K562 (cell line): Measurements from ENCODE around the gene ASIC1. TPM values are rescaled to one million over a fixed set of nuclear protein-coding genes. Genes with fewer than 3 reads are reported as not detected.

Source experiments
- BRD4 ChIP-seq: fragments of 200-600 bp; sonication (generic); IDR thresholded peaks from 2 replicates; pipeline ENCODE4 v1.6.1; 2017; ENCODE audit warnings: inconsistent platforms
- BRD9 ChIP-seq: fragments of 450-650 bp; IDR thresholded peaks from 2 replicates; pipeline ENCODE4 v1.6.1; 2018; ENCODE audit warnings: low read depth; ENCODE audit not compliant: partially characterized antibody
- CBFB ChIP-seq: sonication (generic); formaldehyde crosslinking; IDR thresholded peaks from 2 replicates; pipeline ENCODE4 v1.4.0; 2020; ENCODE audit warnings: mild to moderate bottlenecking, missing genetic modification reagents
- CREBBP ChIP-seq: IDR thresholded peaks from one replicate; pipeline ENCODE4 v1.6.1; 2012; ENCODE audit warnings: low read depth, mild to moderate bottlenecking, control low read depth, inconsistent platforms, low read length
- ELF2 ChIP-seq: fragments of 250-450 bp; sonication (Bioruptor Pico); IDR thresholded peaks from 2 replicates; pipeline ENCODE4 v1.5.0; 2021; ENCODE audit warnings: mild to moderate bottlenecking
- ERF ChIP-seq: fragments of 450-650 bp; formaldehyde crosslinking; IDR thresholded peaks from 2 replicates; pipeline ENCODE4 v1.4.0; 2020; ENCODE audit warnings: mild to moderate bottlenecking, mixed read lengths
- EZH2 ChIP-seq: IDR thresholded peaks from 2 replicates; pipeline ENCODE4 v1.6.1; 2012; ENCODE audit warnings: low read depth, mild to moderate bottlenecking, inconsistent platforms, low read length, borderline replicate concordance
- SRSF1 ChIP-seq: fragments of 200-400 bp; formaldehyde crosslinking; IDR thresholded peaks from 2 replicates; pipeline ENCODE4 v1.6.1; 2017; ENCODE audit warnings: mild to moderate bottlenecking, low read depth, low read length, moderate library complexity
- U2AF1 ChIP-seq: fragments of 200-400 bp; formaldehyde crosslinking; optimal IDR thresholded peaks from 2 replicates; pipeline ENCODE3; 2017; ENCODE audit warnings: mild to moderate bottlenecking, low read depth, low read length, moderate library complexity
- ZEB2 ChIP-seq: fragments of 450-650 bp; IDR thresholded peaks from 2 replicates; pipeline ENCODE4 v1.6.1; 2016
- ZKSCAN8 ChIP-seq: fragments of 200-800 bp; sonication (Bioruptor generic); IDR thresholded peaks from 2 replicates; pipeline ENCODE4 v1.6.1; 2016; ENCODE audit warnings: missing genetic modification characterization, missing compliant biosample characterization
- ZNF311 ChIP-seq: fragments of 250-450 bp; sonication (Bioruptor Pico); IDR thresholded peaks from 2 replicates; pipeline ENCODE4 v1.4.0; 2020; ENCODE audit warnings: mild to moderate bottlenecking, moderate library complexity
- ZNF764 ChIP-seq: fragments of 250-450 bp; sonication (Bioruptor Pico); IDR thresholded peaks from 2 replicates; pipeline ENCODE4 v1.4.0; 2020; ENCODE audit warnings: low read depth, mild to moderate bottlenecking, moderate library complexity
- ZNF79 ChIP-seq: fragments of 250-450 bp; sonication (Bioruptor Pico); IDR thresholded peaks from 2 replicates; pipeline ENCODE4 v1.4.0; 2020; ENCODE audit warnings: low read depth, mild to moderate bottlenecking, moderate library complexity
- polyA plus RNA-seq, 8 experiments: library from polyadenylated mRNA; depleted of rRNA in 4 of 8; stranded (reverse) in 5 of 8; unstranded in 3 of 8; fragments of >200 nt; fragmentation: Nextera tagmentation in 2 of 8; fragmentation: Illumina TruSeq in 1 of 8; extraction: Ambion mirVana in 2 of 8; extraction: Trizol in 1 of 8; gene quantifications; 2 replicates each; pipeline versions ENCODE4 v1.2.1 to v1.2.3, GENCODE V29; 2011 to 2014; ENCODE audit warnings: inconsistent platforms in 1 of 8, missing spikeins in 1 of 8
- total RNA-seq, 7 experiments: library from RNA; depleted of rRNA in 6 of 7; stranded (reverse); fragments of >200 nt in 6 of 7; fragmentation: Illumina TruSeq in 2 of 7; extraction: Trizol in 2 of 7; gene quantifications; 2 replicates each; pipeline versions ENCODE4 v1.2.1 to v1.2.3, GENCODE V29; 2011 to 2021; ENCODE audit warnings: low replicate concordance in 1 of 7
- TF ChIP-seq, protein P1 (sequence below), 2 experiments: fragments of 450-650 bp in 1 of 2; sonication (generic) in 1 of 2; formaldehyde crosslinking; conservative IDR thresholded peaks; 2 replicates each; pipeline versions ENCODE4 v1.4.0 to v1.8.1; 2020 to 2022; ENCODE audit warnings: mild to moderate bottlenecking in 1 of 2, missing genetic modification reagents in 1 of 2
- TF ChIP-seq, protein P2 (sequence below): fragments of 450-650 bp; IDR thresholded peaks from 2 replicates; pipeline ENCODE4 v1.6.1; 2018; ENCODE audit warnings: mild to moderate bottlenecking, low read depth; ENCODE audit not compliant: partially characterized antibody
- TF ChIP-seq, protein P3 (sequence below): fragments of 250-450 bp; sonication (Bioruptor Pico); IDR thresholded peaks from 2 replicates; pipeline ENCODE4 v1.5.1; 2021; ENCODE audit warnings: mild to moderate bottlenecking
- TF ChIP-seq, protein P4 (sequence below): sonication (generic); formaldehyde crosslinking; IDR thresholded peaks from 2 replicates; pipeline ENCODE4 v1.8.1; 2023; ENCODE audit warnings: mild to moderate bottlenecking, missing genetic modification reagents
- TF ChIP-seq, protein P5 (sequence below): sonication (generic); formaldehyde crosslinking; IDR thresholded peaks from 2 replicates; pipeline ENCODE4 v1.8.1; 2023; ENCODE audit warnings: mild to moderate bottlenecking, missing genetic modification reagents
- TF ChIP-seq, protein P6 (sequence below): IDR thresholded peaks from 2 replicates; pipeline ENCODE4 v1.6.1; 2014; ENCODE audit warnings: antibody characterized with exemption

Gene ASIC1
- total and polyA plus RNA-seq, 9 of the 15 experiments (the other 6 are each of a cell fraction or from before 2014, with no cell fraction given), result 0.01 to 1.7 (median 0.45) TPM

DNA sequence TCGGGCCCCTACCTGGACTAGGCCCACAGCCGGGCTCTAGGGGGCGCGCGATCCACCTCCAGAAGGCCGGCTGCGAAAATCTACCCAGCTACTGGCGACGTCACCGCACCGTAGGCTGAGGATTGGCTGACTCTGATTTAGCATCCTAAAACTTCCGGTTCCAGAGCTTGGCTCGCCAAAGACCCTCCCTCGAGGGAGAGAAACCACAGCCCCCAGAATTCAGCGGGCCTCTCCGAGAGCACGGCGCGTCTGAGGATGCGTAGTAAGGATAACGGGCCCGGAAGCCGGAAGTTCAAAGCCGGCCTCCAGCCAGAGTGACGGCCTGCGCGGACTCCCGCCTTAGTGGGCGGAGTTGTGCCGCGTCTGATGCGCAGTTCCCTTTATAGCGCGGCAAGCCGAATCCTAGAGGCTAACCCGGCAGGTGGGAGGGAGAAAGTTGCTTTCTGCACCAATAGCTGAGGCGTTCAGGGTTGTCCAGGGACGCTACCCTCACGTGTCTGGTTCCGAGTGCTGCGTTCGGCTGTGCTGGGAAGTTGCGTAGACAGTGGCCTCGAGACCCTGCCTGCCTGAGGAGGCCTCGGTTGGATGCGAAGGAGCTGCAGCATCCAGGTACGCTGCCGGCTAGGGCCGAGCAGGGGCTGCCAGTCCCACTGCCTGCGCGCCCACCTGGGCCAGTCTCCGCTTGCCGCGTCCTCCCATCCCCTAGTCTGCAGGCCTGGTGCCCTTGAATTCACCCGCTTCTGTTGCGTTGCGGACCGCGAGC lies 54.5 kb downstream of the ASIC1 start, which contains the start of gene COX14 (continued):
- TF ChIP-seq, protein P1, sequence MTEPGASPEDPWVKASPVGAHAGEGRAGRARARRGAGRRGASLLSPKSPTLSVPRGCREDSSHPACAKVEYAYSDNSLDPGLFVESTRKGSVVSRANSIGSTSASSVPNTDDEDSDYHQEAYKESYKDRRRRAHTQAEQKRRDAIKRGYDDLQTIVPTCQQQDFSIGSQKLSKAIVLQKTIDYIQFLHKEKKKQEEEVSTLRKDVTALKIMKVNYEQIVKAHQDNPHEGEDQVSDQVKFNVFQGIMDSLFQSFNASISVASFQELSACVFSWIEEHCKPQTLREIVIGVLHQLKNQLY (CRISPR knock-in tag; conservative IDR thresholded peaks at IDR 0.05), result no peak
- TF ChIP-seq ZNF311 (CRISPR knock-in tag) (no peak), SRSF1 (no peak), U2AF1 (no peak), ZEB2 (no peak), EZH2 (no peak), BRD4 (no peak), BRD9 (no peak), ZNF79 (CRISPR knock-in tag) (no peak), ERF (CRISPR knock-in tag) (no peak), CREBBP (no peak), ZKSCAN8 (CRISPR knock-in tag) (no peak), ELF2 (CRISPR knock-in tag) (peak; percentile 79), CBFB (CRISPR knock-in tag) (peak; percentile 78; the same call in 1 of the 2 replicates), ZNF764 (CRISPR knock-in tag) (no peak)
- TF ChIP-seq, protein P2, sequence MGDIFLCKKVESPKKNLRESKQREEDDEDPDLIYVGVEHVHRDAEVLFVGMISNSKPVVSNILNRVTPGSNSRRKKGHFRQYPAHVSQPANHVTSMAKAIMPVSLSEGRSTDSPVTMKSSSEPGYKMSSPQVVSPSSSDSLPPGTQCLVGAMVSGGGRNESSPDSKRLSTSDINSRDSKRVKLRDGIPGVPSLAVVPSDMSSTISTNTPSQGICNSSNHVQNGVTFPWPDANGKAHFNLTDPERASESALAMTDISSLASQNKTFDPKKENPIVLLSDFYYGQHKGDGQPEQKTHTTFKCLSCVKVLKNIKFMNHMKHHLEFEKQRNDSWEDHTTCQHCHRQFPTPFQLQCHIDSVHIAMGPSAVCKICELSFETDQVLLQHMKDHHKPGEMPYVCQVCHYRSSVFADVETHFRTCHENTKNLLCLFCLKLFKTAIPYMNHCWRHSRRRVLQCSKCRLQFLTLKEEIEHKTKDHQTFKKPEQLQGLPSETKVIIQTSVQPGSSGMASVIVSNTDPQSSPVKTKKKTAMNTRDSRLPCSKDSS, result no peak
- TF ChIP-seq, protein P3, sequence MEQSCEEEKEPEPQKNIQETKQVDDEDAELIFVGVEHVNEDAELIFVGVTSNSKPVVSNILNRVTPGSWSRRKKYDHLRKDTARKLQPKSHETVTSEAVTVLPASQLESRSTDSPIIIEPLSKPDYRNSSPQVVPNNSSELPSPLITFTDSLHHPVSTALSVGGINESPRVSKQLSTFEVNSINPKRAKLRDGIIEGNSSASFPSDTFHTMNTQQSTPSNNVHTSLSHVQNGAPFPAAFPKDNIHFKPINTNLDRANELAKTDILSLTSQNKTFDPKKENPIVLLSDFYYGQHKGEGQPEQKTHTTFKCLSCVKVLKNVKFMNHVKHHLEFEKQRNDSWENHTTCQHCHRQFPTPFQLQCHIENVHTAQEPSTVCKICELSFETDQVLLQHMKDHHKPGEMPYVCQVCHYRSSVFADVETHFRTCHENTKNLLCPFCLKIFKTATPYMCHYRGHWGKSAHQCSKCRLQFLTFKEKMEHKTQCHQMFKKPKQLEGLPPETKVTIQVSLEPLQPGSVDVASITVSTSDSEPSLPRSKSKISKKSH (CRISPR knock-in tag), result no peak
- TF ChIP-seq, protein P4, sequence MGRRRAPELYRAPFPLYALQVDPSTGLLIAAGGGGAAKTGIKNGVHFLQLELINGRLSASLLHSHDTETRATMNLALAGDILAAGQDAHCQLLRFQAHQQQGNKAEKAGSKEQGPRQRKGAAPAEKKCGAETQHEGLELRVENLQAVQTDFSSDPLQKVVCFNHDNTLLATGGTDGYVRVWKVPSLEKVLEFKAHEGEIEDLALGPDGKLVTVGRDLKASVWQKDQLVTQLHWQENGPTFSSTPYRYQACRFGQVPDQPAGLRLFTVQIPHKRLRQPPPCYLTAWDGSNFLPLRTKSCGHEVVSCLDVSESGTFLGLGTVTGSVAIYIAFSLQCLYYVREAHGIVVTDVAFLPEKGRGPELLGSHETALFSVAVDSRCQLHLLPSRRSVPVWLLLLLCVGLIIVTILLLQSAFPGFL (CRISPR knock-in tag), result no peak
- TF ChIP-seq, protein P5, sequence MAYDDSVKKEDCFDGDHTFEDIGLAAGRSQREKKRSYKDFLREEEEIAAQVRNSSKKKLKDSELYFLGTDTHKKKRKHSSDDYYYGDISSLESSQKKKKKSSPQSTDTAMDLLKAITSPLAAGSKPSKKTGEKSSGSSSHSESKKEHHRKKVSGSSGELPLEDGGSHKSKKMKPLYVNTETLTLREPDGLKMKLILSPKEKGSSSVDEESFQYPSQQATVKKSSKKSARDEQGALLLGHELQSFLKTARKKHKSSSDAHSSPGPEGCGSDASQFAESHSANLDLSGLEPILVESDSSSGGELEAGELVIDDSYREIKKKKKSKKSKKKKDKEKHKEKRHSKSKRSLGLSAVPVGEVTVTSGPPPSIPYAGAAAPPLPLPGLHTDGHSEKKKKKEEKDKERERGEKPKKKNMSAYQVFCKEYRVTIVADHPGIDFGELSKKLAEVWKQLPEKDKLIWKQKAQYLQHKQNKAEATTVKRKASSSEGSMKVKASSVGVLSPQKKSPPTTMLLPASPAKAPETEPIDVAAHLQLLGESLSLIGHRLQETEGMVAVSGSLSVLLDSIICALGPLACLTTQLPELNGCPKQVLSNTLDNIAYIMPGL (CRISPR knock-in tag), result no peak; the same call in 1 of the 2 replicates
- TF ChIP-seq, protein P6, sequence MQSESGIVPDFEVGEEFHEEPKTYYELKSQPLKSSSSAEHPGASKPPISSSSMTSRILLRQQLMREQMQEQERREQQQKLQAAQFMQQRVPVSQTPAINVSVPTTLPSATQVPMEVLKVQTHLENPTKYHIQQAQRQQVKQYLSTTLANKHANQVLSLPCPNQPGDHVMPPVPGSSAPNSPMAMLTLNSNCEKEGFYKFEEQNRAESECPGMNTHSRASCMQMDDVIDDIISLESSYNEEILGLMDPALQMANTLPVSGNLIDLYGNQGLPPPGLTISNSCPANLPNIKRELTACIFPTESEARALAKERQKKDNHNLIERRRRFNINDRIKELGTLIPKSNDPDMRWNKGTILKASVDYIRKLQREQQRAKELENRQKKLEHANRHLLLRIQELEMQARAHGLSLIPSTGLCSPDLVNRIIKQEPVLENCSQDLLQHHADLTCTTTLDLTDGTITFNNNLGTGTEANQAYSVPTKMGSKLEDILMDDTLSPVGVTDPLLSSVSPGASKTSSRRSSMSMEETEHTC, result 0 out of 2 replicates have a peak, but pooled peaks have one; percentile 16
